ENCODE results near the gene FBXO34.

FBXO34 gene

DNA sequence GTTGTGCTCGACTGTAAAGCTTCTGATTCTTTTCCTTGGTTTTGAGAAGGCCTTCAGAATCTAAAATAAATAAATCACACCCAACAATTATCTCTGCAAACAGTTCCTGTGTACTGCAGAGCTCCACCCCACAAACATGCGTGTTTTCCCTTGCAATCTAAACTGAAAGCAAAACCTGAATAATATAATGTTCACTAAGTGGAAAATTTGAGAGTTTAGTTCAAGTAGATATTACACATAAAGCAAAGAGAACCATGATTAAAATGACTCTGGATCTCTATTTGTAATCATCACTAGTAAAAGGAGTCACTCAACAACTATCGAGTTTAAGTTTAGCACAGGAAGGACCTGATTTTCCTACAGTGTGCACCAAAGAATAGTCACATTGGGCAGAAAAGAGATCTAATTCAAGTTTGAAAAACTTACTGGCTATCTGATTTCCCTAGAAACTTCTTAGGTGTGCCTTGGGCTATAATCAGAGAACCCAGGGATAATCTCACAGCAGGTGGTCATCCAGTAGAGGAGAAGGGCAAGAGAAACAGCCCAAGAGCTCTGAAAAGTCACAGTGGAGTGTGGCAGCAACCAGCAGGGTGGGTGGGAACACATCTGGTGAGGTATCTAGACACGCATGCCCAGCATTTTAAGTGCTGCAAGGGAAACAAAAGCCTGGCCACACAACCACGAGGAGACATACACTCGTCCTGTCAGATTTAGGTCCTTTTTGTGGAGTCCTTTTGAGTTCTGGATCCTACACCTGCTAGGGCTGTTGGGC, 115.0 kb downstream of the FBXO34 start:
- DNase-seq: peak in 1 of 2 experiments; percentile 34

DNA sequence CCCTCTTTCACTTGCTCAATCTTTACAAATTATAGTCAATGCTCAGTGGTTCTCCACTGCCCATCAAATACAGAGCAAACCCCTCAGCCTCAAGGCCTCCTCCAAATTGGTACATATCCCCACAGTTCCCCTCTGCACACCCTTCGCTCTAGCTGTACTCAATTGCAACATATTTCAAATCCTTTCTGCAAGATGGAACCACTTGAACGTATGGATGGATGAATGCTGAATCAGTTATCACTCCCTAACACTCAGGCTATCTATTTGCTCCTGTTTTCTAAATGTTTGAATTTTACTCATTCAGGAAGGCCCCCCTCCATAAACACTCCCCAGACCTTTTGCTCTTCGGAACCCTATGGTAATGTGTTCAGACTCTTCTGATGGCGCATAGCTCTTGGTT, 115.9 kb downstream of the FBXO34 start:
- DNase-seq: no peak

DNA sequence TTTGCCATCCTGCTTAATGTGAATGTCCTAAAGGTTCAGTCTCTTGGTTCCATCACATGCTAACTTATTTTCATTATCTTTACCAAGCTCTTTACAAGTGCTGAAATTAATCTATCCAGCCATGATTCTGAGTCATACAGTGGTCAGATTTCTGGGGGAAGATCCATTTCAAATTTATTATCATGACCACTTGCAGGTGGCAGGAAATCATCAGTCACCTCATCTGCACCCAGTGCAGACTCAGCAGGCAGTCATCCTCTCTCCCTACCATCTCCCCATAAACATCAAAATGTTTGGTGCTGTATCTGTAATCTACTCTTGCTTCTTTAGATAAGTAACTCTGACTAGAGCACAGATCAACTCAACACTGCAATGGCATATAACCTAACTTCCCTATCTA, 116.9 kb downstream of the FBXO34 start:
- DNase-seq: no peak

GRCh38 chr14:55389330-55389729, 118.1 kb downstream of the FBXO34 start:
- DNase-seq: no peak

DNA sequence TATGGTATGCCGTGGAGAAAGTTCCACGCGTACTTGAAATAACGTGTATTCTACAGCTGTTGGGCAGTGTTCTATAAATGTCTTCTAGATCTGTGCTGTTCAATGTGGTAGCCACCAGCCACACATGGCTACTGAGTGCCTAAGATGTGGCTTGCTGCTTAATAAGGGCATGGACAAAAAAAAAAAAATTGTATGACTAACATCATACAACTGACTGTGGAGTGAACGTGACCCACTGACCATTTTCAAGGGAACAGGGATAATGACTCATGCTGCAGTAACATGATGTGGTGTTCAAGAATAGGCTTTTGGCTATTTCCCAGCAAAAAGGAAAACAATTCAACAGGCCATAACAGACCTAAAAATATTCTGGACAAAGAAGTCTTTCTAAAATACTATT, 127.5 kb downstream of the FBXO34 start:
- no peak for DNase-seq

DNA sequence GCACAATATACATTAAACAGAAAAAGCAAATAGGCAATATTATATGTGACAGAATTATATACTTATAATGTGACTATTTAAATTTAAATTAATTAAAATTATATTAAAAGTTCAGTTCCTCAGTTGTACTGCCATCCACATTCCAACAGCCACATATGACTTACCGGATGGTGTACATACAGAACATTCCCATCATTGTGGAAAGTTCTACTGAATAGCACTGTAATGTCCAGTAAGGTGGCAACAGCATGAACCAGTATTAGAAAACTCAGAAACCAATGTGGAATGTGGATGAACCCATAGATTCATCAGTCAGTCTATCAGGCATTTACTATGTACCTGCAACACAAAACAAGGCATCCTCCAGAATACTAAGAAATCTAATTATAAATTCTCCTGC, 128.0 kb downstream of the FBXO34 start:
- DNase-seq: no peak

GRCh38 chr14:55399852-55400251, 128.6 kb downstream of the FBXO34 start:
- no peak for DNase-seq

- no peak for DNase-seq
These were observed 130.5 kb downstream of the FBXO34 start for GRCh38 chr14:55401751-55402150.

Data from activated T-cell treated with anti-CD3 and anti-CD28 coated beads, Interleukin-2, amount 50 U/mL, for 48 hours (primary cell).